NCI-H69 (cell line): ENCODE measurements around the gene C14orf180.

ENCODE experiments used
- DNase-seq: peaks from one replicate; lab custom pipeline; 2025; lab: John Stamatoyannopoulos, UW

C14orf180 gene

GRCh38 chr14:104561632-104562495, 17.7 kb upstream of the C14orf180 start:
- no peak for DNase-seq

GRCh38 chr14:104562606-104563005, 17.0 kb upstream of the C14orf180 start:
- DNase-seq: peak; percentile 42

- peak; percentile 36 for DNase-seq
Observed at GRCh38 chr14:104563191-104563741, 16.3 kb upstream of the C14orf180 start.

DNA sequence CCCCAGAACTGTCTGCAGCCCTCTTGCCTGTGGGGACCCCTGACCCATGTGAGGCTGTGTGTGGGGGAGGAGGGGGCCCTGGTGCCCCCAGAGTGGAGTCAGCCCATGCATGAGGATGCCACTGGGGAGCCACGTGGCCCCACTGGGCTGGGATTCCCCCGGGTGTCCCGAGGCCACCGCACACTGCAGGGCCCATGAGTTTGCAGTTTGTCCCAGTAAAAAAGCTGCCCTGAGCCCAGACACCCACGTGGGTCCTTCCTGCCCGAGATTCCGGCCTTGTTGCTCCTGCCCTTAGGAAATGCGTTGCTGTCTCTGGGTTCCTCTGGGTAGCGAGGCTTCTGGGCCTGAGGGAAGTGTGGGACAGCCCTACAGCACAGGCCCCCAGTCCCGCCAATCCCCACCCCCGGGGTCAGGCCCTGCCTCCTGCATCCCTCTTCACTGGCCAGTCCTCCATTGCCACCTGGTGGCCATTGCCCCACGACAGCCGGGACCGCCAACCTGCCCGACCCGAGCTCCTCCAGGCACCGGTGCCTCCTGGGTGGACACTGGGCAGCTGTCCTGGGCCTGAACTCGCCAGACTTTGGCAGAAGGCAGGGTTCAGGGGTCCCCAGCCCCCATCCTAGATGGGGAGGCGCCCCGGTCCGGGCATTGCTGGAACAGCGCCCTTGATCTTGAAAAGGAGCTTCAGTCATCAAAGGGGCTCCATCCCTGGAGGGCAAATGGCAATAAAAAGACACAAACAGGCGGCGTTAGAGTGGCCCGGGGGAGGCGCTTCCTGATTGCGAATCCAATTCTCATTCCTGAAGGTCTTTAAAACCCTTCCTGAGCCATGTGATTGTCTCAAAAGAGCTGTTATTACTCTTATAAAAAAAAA, 15.6 kb upstream of the C14orf180 start:
- DNase-seq: peak; percentile 68

- no peak for DNase-seq
Observed at GRCh38 chr14:104564744-104565679, 14.6 kb upstream of the C14orf180 start.

- no peak for DNase-seq
Observed at GRCh38 chr14:104567141-104567956, 12.2 kb upstream of the C14orf180 start.

GRCh38 chr14:104567957-104568225, 11.7 kb upstream of the C14orf180 start:
- DNase-seq: no peak

DNA sequence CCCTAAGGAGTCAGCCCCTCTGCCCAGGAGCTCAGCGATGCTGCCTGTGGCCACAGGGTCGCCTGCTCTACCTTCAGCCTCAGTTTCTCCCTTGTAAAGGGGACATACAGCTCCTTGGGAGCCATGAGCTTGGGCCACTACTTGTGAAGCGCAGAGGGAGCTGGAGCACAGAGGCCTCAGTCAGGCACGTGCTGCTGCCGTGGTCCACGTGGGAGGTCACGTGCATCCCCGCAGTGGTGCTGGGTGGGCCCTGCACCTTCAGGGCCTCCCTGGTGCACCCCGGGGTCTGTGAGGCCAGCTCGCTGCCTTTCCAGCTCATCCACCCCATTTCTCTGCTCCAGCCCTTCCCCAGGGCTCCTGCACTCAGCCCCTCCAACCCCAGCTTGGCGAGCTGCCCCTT, 10.9 kb upstream of the C14orf180 start:
- DNase-seq: no peak

- no peak for DNase-seq
Observed at GRCh38 chr14:104569435-104569834, 10.1 kb upstream of the C14orf180 start.

- DNase-seq: no peak
Observed at GRCh38 chr14:104571246-104571645, 8.3 kb upstream of the C14orf180 start.

GRCh38 chr14:104572024-104572626, 7.4 kb upstream of the C14orf180 start:
- no peak for DNase-seq

DNA sequence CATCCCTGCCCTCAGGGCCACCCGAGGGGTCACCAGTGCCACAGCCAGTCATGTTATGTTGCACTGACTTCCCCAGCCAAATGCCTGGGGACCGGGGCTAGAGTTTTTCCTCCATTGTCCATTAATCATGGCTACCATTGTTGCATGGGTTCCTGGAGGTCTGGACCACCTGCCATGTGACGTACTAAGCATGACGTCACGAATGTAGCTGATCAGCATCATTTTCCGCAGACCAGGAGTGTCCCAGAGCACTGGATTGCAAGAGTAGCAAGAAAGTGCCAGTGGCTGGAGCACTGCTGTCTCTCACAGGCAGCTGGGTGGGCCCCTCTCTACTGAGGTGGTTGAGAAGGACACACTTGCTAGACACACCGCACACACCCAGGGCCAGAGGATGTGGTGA, 6.9 kb upstream of the C14orf180 start:
- DNase-seq: no peak

DNA sequence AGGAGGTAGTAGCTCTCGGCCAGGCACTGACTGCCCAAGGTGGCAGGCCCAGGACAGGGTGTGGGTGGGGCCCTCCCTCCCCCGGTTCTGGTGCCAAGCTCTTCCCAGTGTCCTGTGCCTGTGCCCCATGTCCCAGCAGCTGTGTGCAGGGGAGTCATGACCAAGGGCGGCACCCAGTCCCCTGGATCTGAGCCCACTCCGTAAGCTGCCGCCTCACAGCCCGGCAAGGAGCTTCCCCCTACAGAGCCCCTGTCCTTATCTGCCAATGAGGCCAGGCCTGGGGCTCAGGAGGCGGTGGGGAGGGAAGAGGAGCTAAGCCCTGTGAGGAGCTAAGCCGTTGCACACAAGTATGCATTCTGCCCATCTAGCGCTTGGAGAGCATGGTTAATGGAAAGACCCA, 5.6 kb upstream of the C14orf180 start:
- no peak for DNase-seq

DNA sequence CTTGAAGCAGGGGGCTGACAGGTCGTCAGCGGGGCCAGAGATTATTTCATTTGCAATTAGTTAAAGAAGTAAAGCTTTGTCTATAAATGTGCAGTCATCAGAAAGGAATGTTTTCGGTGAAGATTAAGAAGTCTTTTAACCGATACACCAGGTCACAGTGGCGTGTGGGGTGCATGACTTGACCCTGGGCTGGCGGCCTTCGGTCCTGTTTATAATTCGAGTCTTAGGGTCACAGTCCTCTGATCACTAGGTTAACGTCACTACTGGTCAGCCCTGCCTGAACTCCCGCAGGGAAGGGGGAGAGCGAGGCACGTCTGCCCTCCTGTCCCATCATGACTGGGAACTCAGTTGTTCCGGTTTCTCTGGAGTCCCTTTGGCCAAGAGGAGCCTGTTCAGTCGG, 5.0 kb upstream of the C14orf180 start:
- DNase-seq: no peak

- DNase-seq: no peak
Observed at GRCh38 chr14:104574978-104575583, 4.5 kb upstream of the C14orf180 start.

- DNase-seq: no peak
Observed at GRCh38 chr14:104576232-104576969, 3.2 kb upstream of the C14orf180 start.

GRCh38 chr14:104576970-104577332, 2.6 kb upstream of the C14orf180 start:
- no peak for DNase-seq

GRCh38 chr14:104577426-104577825, 2.1 kb upstream of the C14orf180 start:
- no peak for DNase-seq

DNA sequence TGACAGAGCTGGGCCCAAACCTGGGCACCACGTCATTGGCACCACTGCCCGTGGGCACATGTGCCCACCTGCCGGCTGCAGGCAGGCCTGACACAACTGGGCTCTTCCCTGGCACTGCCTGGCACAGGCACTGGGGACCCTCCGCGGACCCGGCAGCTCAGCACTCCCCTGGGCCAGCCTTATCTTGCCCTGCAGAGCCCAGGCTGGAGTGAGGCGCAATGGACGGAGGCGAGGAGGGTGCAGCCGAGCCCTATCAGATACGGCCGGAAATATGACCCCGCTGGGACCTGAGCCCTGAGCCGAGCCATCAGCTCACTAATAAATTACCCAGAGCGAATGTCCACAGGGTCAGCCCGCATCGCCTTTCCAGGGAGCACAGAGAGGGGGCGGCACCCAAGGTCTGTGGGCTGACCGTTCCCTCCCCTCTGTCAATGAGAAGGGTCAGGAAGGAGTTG, 1.7 kb upstream of the C14orf180 start:
- DNase-seq: no peak
